Measurements from ENCODE around the gene ADSS1.

ADSS1 gene

DNA sequence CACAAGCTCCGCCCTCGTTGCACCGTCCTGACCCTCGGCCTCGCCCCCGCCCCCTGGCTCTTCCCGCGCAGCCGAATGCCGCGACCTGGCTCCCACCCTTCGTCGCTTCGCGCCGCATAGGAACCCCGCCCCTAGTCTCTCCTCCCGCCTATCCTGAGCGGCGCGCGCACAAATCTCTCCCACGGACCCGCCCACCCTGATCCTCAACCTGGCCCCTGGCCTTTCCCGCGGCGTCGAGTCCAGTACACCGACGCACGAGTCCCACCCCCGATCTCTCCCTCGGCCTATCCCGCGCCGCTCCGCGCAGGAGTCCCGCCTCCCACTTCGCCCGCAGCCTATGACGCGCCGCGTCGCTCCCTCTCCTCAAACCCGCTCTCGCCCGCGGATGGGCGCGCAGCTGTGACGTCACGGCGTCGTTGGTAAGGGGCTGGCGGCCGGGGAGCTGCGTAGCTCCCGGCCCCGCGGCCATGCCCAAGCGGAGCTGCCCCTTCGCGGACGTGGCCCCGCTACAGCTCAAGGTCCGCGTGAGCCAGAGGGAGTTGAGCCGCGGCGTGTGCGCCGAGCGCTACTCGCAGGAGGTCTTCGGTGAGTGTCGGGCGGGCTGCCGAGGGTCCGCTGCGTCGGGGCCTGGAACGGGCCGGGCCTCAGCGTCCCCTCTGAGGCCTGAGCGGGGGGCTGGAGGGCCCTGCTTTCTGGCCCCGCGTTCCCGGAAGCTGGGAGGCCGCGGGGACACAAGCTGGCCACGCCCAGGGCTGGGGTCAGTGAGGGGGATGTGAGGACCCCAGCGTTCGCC lies 28.9 kb downstream of the ADSS1 start, which contains the start of gene SIVA1:
TSS of gene SIVA1 (plus strand) at position 413 of the 793 bp plus-strand sequence. CDS start at position 468, 55 bp downstream.
- peak; percentile 97 for DNase-seq
- in situ Hi-C loops (cut with HindIII; ENCODE audit: low pct_ligation_motif_present, low pct_unique_long_range_greater_than_20kb, low sequenced_read_pairs): loop anchor here (10.0 kb wide), 1 partner anchor 72 kb away; no protein-coding TSS in a partner anchor

DNA sequence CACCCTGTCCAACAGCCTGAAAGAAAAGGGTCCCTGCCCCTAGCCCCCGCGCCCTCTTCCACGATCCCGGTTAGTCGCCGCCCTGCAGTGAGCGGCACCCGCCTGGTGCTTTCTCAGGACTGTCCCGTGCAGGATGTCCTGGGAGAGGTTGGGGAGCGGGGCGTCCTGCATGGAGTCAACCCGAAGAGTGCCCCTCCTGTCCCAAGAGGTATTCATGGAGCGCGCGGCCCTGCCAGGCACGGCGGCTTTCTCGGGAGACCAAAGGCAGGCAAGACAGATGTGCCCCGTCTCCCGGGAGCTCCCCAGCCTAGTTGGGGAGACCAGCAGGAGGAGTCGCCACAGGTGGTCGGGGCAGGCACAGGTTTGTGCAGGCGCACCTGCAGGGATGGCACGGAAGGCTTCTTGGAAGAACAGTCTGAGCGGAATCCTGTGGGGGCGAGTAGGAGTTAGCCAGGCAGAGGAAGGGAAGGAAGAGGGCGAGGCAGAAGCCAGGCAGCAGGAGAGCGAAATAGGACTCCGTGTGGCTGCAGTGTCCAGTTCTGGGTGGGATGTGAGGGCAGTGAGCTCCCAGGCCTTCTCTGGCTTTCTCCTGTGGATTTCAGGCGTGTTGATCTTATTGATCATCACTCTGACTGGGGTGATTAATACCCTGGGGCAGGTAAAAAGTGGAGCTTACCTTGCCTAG lies 29.6 kb downstream of the ADSS1 start:
- in situ Hi-C loops (cut with HindIII; ENCODE audit: low pct_ligation_motif_present, low pct_unique_long_range_greater_than_20kb, low sequenced_read_pairs): loop anchor here (10.0 kb wide), 1 partner anchor 71 kb away; no protein-coding TSS in a partner anchor
- no peak for DNase-seq

DNA sequence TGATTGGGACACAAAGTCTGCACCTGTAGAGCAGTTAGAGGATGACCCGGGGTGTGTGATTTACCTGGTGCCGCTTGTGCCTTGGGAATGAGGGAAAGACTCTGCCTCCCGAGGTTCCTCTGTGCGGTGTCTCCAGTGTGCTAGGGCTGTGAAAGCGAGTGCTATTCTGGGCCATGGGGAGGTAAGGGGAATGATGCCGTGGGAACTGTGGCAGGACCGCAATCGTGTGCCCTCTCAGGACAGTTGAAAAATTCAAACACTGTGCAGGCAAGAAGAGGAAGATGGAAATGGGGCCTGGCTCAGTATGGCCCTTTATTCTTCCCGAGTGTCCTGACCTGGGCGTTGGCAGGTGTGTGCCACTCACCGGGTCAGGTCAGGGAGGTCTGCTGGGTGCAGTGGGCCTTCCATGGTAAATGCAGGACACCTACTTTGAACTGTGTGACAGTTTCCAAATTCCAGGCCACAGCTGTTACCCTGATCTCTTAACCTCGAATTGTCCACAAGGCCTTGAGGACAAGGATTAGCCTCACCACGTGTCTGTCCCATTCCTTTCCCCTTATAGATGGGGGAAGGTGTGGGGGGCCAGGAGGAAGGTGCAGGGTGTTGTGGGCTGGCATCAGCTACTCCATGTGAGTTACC lies 30.3 kb downstream of the ADSS1 start:
- no peak for DNase-seq
- in situ Hi-C loops (cut with HindIII; ENCODE audit: low pct_ligation_motif_present, low pct_unique_long_range_greater_than_20kb, low sequenced_read_pairs): loop anchor here (10.0 kb wide), 1 partner anchor 70 kb away; no protein-coding TSS in a partner anchor

DNA sequence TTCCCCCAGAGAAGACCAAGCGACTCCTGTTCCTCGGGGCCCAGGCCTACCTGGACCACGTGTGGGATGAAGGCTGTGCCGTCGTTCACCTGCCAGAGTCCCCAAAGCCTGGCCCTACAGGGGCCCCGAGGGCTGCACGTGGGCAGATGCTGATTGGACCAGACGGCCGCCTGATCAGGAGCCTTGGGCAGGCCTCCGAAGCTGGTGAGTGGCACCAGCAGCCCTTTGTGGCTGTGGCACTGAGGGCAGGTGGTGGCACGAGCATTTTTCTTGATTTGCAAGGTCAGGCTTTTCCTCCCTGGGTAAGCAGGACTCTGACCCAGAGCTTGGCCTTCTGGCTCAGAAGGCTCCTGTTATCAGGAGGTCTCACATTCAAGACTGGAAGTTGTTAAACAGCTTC lies 31.6 kb downstream of the ADSS1 start:
- DNase-seq: no peak
- in situ Hi-C loops (cut with HindIII; ENCODE audit: low pct_ligation_motif_present, low pct_unique_long_range_greater_than_20kb, low sequenced_read_pairs): loop anchor here (10.0 kb wide), 1 partner anchor 69 kb away; no protein-coding TSS in a partner anchor

DNA sequence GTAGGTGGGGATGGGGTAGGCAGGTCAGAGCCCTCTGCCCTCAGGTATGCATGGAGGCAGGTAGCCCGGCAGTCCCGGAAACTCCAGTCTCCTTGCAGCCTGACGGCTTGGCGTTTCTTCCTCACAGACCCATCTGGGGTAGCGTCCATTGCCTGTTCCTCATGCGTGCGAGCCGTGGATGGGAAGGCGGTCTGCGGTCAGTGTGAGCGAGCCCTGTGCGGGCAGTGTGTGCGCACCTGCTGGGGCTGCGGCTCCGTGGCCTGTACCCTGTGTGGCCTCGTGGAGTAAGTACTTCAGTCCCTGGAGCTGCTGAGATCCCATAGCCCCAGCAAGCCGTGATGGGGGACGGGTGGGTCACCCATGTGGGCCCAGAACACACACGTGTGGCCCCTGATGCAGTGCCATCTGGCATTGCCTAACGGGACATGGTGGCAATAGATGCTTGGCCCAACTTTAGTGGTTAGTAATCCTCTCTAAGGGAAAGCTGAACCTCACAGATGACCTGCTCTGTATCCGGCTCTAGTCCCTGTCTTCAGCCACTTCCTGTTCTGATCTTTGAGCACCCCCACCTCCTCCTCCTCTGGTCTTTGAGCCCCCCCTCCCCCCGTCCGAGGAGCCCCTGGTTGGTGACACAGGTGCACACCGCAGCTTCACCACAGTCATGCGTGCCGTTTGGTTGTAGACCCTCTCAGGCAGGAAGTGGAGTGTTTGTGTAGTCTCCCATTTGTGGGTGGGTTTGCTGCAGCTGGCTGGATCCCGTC lies 32.6 kb downstream of the ADSS1 start:
- in situ Hi-C loops (cut with HindIII; ENCODE audit: low pct_ligation_motif_present, low pct_unique_long_range_greater_than_20kb, low sequenced_read_pairs): loop anchor here (10.0 kb wide), 1 partner anchor 68 kb away; no protein-coding TSS in a partner anchor
- DNase-seq: no peak

DNA sequence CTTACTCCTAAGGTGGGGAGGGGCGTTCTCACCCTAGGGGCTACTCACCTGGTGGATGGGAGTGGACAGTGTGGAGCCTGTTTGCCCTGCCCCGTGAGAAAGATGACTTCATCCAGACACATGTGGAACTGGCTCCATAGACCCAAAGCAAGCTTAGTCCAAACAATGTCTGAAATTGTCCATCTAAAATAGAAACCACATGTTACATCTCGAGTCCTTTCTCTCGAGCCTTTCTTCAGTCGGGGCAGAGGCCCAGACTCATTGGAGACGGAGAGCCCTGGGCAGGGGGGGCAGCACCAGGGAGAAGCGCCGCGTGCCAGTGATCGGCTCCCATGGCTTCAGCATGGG lies 33.2 kb downstream of the ADSS1 start:
- no peak for DNase-seq
- in situ Hi-C loops (cut with HindIII; ENCODE audit: low pct_ligation_motif_present, low pct_unique_long_range_greater_than_20kb, low sequenced_read_pairs): loop anchor here (10.0 kb wide), 1 partner anchor 68 kb away; no protein-coding TSS in a partner anchor

DNA sequence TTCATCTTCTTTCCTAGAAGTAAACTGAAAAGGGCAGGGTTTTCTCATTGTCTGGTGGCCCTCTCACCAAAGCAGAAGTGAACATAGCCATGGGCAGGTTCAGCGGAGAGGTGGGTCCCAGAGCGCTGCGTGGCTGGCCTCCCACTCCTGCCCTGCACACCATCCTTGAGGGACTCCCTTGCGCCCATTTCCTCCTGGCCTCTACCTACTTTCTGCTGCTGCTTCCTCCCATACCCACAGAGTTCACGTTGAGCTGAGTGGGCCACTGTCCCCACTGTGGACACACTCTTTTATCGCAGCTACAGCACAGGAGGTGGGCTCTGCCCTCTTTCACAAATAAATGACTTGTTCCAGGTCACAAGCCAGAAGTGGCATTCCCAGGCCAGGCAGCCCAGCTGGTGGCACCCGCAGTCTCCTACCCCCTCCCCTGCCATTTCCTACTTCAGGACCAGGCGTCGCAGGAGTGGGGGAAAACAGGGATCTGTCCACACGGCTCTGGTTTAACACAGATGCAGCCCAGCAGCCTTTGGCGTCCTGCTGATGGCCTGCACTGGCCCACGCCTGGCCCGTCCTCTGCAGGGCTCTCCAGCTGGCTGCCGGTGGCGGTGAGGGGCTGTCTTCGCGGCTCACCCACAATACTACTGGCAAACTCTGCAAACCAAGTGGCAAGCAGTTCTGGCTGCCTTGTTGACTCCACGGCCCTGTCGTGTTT lies 33.8 kb downstream of the ADSS1 start:
- in situ Hi-C loops (cut with HindIII; ENCODE audit: low pct_ligation_motif_present, low pct_unique_long_range_greater_than_20kb, low sequenced_read_pairs): loop anchor here (10.0 kb wide), 1 partner anchor 67 kb away; no protein-coding TSS in a partner anchor
- no peak for DNase-seq

DNA sequence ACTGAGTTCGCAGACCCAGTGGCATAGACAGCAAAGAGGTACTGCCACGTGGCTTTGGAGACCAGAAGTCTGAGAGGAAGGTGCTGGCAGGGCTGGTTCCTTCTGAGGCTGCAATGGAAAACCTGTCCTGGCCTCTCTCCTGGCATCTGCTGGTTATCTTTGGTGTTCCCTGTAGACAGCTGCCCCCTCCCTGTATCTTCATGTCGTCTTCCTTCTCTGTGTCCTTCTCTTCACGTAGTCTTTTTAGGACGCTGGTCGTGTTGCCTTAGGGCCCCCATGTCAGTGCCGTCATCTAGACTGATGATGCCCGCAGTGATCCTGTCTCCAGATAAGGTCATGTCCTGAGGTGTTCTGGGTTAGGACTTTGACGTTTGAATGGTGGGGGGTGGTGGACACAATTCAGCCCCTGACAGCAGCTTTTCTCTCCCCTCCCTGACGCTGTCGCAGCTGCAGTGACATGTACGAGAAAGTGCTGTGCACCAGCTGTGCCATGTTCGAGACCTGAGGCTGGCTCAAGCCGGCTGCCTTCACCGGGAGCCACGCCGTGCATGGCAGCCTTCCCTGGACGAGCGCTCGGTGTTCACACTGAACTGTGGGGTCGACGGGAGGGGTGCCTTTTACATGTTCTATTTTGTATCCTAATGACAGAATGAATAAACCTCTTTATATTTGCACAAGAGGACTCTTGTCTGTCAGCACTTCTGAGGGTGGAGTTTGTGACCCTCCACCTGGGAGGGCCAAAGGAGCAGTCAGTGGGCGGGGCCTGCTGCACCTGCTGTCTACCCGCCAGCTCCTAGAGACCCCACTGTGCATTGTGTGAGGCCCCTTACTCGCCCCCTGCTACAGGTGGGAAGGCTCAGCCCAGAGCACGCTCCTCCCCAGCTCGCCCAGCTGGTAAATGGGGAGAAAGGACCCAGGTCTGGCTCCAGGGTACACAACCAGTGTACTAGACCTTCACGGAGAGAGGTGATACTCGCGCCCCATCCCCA lies 35.2 kb downstream of the ADSS1 start:
- in situ Hi-C loops (cut with HindIII; ENCODE audit: low pct_ligation_motif_present, low pct_unique_long_range_greater_than_20kb, low sequenced_read_pairs): loop anchor here (10.0 kb wide), 1 partner anchor 66 kb away; no protein-coding TSS in a partner anchor
- DNase-seq: no peak

DNA sequence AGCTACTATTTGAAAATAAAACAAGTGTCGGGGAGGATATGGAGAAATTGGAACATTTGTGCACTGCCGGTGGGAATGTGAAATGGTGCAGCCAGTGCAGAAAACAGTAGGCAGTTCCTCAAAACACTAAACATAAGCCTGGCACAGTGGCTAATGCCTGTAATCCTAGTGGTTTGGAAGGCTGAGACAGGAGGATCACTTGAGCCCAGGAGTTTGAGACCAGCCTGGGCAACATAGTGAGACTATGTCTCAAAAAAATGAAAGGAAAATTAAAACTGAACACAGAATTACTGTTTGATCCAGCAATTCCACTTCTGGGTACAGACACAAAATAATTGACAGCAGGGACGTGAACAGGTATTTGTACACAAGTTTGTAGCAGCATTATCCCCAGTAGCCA lies 41.5 kb downstream of the ADSS1 start:
- in situ Hi-C loops (cut with HindIII; ENCODE audit: low pct_ligation_motif_present, low pct_unique_long_range_greater_than_20kb, low sequenced_read_pairs): no loop called here
- no peak for DNase-seq

DNA sequence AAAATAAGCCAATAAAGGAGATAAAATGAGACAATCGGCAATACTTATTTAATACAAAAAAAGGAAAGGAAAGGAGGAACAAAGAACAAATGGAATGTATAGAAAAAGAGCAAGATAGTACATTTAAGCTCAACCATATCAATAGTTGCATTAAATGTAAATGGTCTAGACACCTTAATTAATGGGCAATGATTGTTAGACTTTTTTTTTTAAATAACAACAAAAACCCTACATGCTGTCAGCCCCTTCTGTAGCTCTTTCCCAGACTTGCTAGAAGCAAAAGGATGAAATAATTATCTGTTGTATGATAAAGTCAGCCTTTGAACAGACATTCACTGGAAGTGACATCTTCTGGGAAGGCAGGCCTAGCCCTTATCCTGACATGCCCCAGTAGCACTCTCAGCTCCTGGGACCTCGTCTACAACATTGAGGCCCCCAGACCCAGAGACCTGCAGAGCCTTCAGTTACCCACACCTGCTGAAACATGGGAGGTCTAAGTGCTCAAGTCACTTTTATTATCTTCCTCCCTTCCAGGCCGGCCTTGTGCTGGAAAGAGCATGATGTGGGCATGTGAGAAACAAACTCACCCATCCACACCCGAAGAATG lies 42.3 kb downstream of the ADSS1 start:
- in situ Hi-C loops (cut with HindIII; ENCODE audit: low pct_ligation_motif_present, low pct_unique_long_range_greater_than_20kb, low sequenced_read_pairs): no loop called here

DNA sequence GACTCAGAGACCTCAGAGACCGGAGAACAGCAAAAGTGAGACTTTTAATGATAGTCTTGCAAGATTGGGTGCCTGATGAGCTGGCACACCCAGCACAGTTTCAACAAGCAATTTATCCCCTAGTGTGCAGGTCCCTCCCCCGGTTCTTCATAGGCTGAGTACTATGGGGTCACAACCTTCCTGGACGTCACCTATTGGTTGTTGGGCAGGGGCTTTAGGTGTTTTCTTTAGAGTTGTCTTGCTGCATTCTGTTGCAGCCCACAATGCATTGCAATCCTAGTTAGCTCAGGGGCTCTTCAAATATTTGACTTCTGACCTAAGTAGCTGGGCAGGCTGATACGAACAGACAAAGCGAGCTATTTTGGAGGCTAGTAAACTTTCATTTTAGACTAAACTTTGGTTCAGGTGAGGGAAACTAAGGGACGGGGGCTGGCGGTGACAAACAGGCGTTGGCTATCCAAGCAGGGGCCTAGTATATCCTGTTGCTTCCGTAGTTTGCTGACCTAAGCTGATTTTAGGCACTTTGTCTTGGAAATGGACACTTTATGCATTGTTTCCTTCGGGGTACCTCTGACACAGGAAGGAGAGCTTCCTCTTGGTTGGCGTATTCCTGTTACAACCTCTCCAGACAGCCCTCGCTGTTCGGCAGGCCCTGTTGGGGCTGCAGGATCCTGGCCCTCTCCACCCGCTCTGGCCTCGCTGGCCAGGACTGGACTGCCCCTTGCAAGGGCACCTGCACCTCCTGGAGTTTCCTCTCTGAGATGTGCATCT lies 43.0 kb downstream of the ADSS1 start:
- DNase-seq: no peak
- in situ Hi-C loops (cut with HindIII; ENCODE audit: low pct_ligation_motif_present, low pct_unique_long_range_greater_than_20kb, low sequenced_read_pairs): no loop called here

More for the DNA sequence above, 42.3 kb downstream of the ADSS1 start:
- no peak for DNase-seq

DNA sequence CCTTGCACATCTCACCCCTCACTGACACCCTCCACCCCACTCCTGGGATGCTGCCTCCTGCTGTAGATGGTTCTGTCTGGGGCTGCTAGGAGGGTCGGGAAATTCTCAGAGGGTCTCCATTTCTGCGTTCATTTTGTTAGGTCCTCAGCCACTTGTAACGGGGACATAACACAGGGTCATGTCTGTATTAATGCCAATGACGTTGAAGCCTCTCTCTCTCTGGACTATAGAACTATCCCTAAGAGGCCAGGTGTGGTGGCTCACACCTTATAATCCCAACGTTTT lies 43.5 kb downstream of the ADSS1 start:
- in situ Hi-C loops (cut with HindIII; ENCODE audit: low pct_ligation_motif_present, low pct_unique_long_range_greater_than_20kb, low sequenced_read_pairs): no loop called here
- no peak for DNase-seq

DNA sequence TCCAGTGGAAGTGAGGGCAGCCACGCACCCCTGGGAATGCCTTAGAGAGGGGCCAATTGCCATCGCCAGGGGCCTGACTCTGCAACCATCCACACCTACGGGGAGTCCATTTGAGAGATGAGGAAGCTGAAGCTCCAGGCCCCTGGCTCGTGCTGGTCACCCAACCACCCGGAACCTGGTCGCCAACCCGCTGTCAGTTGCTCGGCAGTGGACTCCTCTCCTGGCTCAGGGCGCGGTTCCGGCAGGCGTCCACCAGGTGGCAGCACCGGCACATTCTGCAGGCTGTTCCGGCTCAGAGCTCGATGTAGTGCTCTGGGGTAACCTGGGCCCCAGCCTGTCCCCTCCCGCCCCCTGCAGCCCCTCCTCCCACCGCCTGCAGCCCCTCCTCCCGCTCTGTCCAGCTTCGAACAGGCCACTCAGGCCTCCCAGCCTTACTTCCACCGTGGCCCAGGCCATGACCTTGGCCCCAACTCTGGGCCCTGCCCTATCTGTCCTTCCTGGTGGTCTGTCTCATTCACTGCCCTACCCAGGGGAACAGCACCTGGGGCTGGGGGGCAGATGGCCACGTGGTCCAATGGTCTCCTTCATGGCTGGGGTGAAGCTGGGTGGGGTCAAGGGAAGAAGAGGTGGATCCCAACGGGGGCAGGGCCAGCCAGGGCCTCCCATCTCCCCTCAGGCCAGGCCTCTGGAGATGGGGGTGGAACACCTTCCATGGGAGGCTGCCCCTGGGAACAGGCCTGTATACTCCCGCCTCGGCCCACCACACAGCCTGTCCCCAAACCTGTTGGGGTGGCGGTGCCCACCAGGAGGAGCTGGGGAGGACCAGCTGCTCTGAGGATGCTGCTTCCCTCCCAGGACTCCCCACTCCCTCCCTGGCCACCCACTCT lies 44.7 kb downstream of the ADSS1 start:
- in situ Hi-C loops (cut with HindIII; ENCODE audit: low pct_ligation_motif_present, low pct_unique_long_range_greater_than_20kb, low sequenced_read_pairs): no loop called here
- peak; percentile 71 for DNase-seq

DNA sequence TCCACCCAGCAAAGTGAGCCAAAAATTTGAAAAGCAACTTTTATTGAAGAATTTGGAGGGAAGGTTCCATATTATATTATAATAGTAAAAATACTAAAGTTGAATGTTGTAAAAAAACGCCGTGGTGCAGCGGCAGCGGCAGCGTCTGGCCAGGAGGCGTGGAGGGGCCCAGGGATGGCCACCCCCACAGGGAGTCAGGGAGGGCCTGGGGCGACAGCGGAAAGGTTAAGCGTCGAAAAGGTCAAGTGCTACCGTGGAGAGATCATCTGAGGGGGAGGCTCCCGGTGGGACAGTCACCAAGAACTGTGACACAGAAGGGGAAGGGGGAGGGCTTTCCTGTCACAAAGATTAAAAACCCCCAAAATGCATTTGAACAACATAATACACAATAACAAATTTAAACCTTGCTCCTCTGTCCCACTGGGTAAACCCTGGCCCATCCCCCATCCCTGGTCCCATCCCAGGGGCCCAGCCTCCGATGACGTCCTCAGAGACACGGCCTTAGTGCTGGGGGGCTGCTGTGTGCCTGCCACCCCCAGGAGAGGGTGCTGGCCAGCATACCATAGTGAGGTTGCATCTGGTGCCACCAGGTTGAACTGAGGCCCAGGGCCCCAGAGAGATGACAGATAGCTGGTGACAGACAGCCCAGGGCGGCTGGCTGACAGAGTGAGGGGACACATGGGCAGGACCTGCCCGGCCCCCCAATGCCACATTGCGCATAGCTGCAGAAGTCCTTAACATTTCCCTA lies 45.5 kb downstream of the ADSS1 start:
- in situ Hi-C loops (cut with HindIII; ENCODE audit: low pct_ligation_motif_present, low pct_unique_long_range_greater_than_20kb, low sequenced_read_pairs): no loop called here
- DNase-seq: no peak

All from ACHN (cell line).